ENCODE measurements around the gene CSNK2B.
A peak's percentile ranks its signal among the peaks of the same experiment; 100 is the strongest.

CSNK2B gene

GRCh38 chr6:31654574-31655348 is 11.1 kb upstream of the CSNK2B start:
- CTCF ChIA-PET = interaction anchor here (0.7 kb wide), 1 partner anchor 136 kb away, joined by 6 read pairs; no protein-coding TSS in a partner anchor
- DNase-seq (ENCODE audit: extremely low spot score) = no peak
- POLR2A ChIA-PET = interaction anchor here (1.1 to 4.5 kb wide), 3 partner anchors 10 to 1317 kb away, joined by 4 to 24 read pairs (median 11); partner anchors contain the start of genes GPANK1 and PRRC2A
- TF ChIP-seq ELF4 (IDR thresholded peaks at IDR 0.05) (no peak), NFRKB (IDR thresholded peaks at IDR 0.05) (no peak), CTBP1 (IDR thresholded peaks at IDR 0.05; ENCODE audit: borderline replicate concordance) (no peak), FOXA1 (IDR thresholded peaks at IDR 0.05) (no peak), SUZ12 (IDR thresholded peaks at IDR 0.05) (no peak), TARDBP (IDR thresholded peaks at IDR 0.05) (no peak), ZNF384 (IDR thresholded peaks at IDR 0.05) (no peak), FOXK2 (IDR thresholded peaks at IDR 0.05) (no peak), PKNOX1 (IDR thresholded peaks at IDR 0.05) (no peak)

- DNase-seq (ENCODE audit: extremely low spot score) = no peak
- TF ChIP-seq ZNF384 (IDR thresholded peaks at IDR 0.05) = no peak
- CTCF ChIA-PET = no interaction called here
- POLR2A ChIA-PET = interaction anchor here (0.7 to 1.8 kb wide), 5 partner anchors 9 to 1316 kb away, joined by 3 to 11 read pairs (median 4); partner anchors contain the start of genes CSNK2B and GPANK1
These were observed 10.3 kb upstream of the CSNK2B start, which contains the start of gene APOM for GRCh38 chr6:31655349-31656237. TSS of gene APOM (plus strand) at chr6:31655894. CDS start at chr6:31655967, 73 bp downstream.

GRCh38 chr6:31657406-31658157 is 8.3 kb upstream of the CSNK2B start:
- CTCF ChIA-PET = no interaction called here
- no peak for DNase-seq (ENCODE audit: extremely low spot score)
- POLR2A ChIA-PET = no interaction called here
- TF ChIP-seq SUZ12 (IDR thresholded peaks at IDR 0.05) (no peak), HDGF (IDR thresholded peaks at IDR 0.05; ENCODE audit: borderline replicate concordance) (no peak), ARNT (IDR thresholded peaks at IDR 0.05) (no peak), FOXM1 (IDR thresholded peaks at IDR 0.05; ENCODE audit: borderline replicate concordance) (no peak), FOXA1 (IDR thresholded peaks at IDR 0.05) (no peak), LEF1 (IDR thresholded peaks at IDR 0.05; ENCODE audit: borderline replicate concordance) (no peak), PKNOX1 (IDR thresholded peaks at IDR 0.05) (no peak), L3MBTL2 (conservative IDR thresholded peaks at IDR 0.05) (no peak), CTBP1 (IDR thresholded peaks at IDR 0.05; ENCODE audit: borderline replicate concordance) (no peak), BHLHE40 (IDR thresholded peaks at IDR 0.05; ENCODE audit: borderline replicate concordance) (no peak)

GRCh38 chr6:31658158-31658688 is 7.7 kb upstream of the CSNK2B start:
- ChIA-PET POLR2A (no interaction called here), CTCF (no interaction called here)
- no peak for DNase-seq (ENCODE audit: extremely low spot score)
- TF ChIP-seq PKNOX1 (IDR thresholded peaks at IDR 0.05) = no peak
- TF ChIP-seq FOXK2 (IDR thresholded peaks at IDR 0.05) = no peak

- ChIA-PET CTCF (interaction anchor here (0.5 kb wide), 1 partner anchor 171 kb away, joined by 3 read pairs; no protein-coding TSS in a partner anchor), POLR2A (interaction anchor here (0.6 to 2.4 kb wide), 3 partner anchors 118 to 469 kb away, joined by 4 to 15 read pairs (median 4); partner anchors contain the start of genes ATF6B, DDX39B and NEU1)
- no peak for DNase-seq (ENCODE audit: extremely low spot score)
- no peak for TF ChIP-seq HDGF (IDR thresholded peaks at IDR 0.05; ENCODE audit: borderline replicate concordance)
- 0 out of 2 replicates have a peak, but pooled peaks have one; percentile 2 for TF ChIP-seq FOXM1 (IDR thresholded peaks at IDR 0.05; ENCODE audit: borderline replicate concordance)
These were observed 6.8 kb upstream of the CSNK2B start for GRCh38 chr6:31658983-31659648.
